Endothelial cell of umbilical vein (primary cell): ENCODE data around the gene CPSF7. TPM values are rescaled to one million over a fixed set of nuclear protein-coding genes. Genes with fewer than 3 reads are reported as not detected.

Experiments
- BruUV-seq: library from RNA; stranded (reverse); fragments of 400-500 nt; replicated peaks from 2 replicates; lab custom pipeline; 2021; lab: Mats Ljungman, UMichigan
- CTCF ChIA-PET: fragments of 300-600, 350-600 bp; sonication (Branson Sonifier 250); formaldehyde crosslinking; loops from one replicate; lab custom pipeline; 2021; ENCODE audit warnings: antibody characterized with exemption, inconsistent platforms; lab: Charles Lee
- POLR2A ChIA-PET: fragments of 300-600, 350-600 bp; sonication (Branson Sonifier 250); formaldehyde crosslinking; loops from one replicate; lab custom pipeline; 2021; ENCODE audit warnings: antibody characterized with exemption, inconsistent platforms; lab: Charles Lee
- DNase-seq: peaks from one replicate; pipeline ENCODE4 v3.0.0-alpha.2; 2011; ENCODE audit warnings: low read depth, low spot score
- FAIRE-seq: peaks from 2 replicates; lab custom pipeline; 2011; peaks lifted over from hg19 to GRCh38; lab: Jason Lieb, UNC
- H2AFZ ChIP-seq: 2 replicates; pipeline ENCODE4 v1.6.0; 2012; ENCODE audit warnings: low read depth, low read length, control low read depth, inconsistent platforms
- H3K27ac ChIP-seq: 2 replicates; pipeline ENCODE4 v1.5.1; 2011; ENCODE audit warnings: low read depth, mild to moderate bottlenecking, control low read depth, low read length, moderate library complexity; ENCODE audit not compliant: insufficient read depth
- H3K27me3 ChIP-seq, 2 experiments: 2 replicates each; pipeline versions ENCODE4 v1.6.0 to v1.6.1; 2011; ENCODE audit warnings: low read length in 2 of 2, mixed read lengths in 1 of 2; ENCODE audit not compliant: control insufficient read depth in 2 of 2, insufficient read depth in 2 of 2
- H3K36me3 ChIP-seq, 2 experiments: 2 replicates in 1 of 2; 3 replicates in 1 of 2; pipeline ENCODE4 v1.5.1; 2011; ENCODE audit warnings: low read length in 2 of 2, mild to moderate bottlenecking in 1 of 2, moderate library complexity in 1 of 2; ENCODE audit not compliant: control insufficient read depth in 2 of 2, insufficient read depth in 2 of 2; ENCODE audit errors: extremely low read depth in 1 of 2
- H3K4me1 ChIP-seq: 3 replicates; pipeline ENCODE4 v1.5.1; 2011; ENCODE audit warnings: mild to moderate bottlenecking, low read length; ENCODE audit not compliant: control insufficient read depth, insufficient read depth; ENCODE audit errors: extremely low read depth
- H3K4me2 ChIP-seq: 2 replicates; pipeline ENCODE4 v1.6.1; 2011; ENCODE audit warnings: low read length, control low read depth, mixed read lengths; ENCODE audit not compliant: insufficient read depth
- H3K4me3 ChIP-seq, 3 experiments: fragments of 200-600 bp in 1 of 3; sonication (generic), shearing (Covaris generic) in 1 of 3; replicated peaks in 1 of 3; 2 replicates each; pipeline ENCODE4 v1.5.1; 2011 to 2016; ENCODE audit warnings: control low read depth in 3 of 3, low read length in 3 of 3, mild to moderate bottlenecking in 2 of 3, inconsistent platforms in 1 of 3, low read depth in 1 of 3, moderate library complexity in 1 of 3; ENCODE audit not compliant: insufficient read depth in 1 of 3
- H3K79me2 ChIP-seq: 2 replicates; pipeline ENCODE4 v1.6.0; 2012; ENCODE audit warnings: low read length, inconsistent platforms; ENCODE audit not compliant: control insufficient read depth, insufficient read depth
- H3K9ac ChIP-seq: replicated peaks from 2 replicates; pipeline ENCODE3; 2011; ENCODE audit warnings: low read length, control low read depth; ENCODE audit not compliant: insufficient read depth; ENCODE audit errors: extremely low read depth
- H3K9me1 ChIP-seq: replicated peaks from 3 replicates; pipeline ENCODE4 v1.6.0; 2011; ENCODE audit warnings: mild to moderate bottlenecking, low read length; ENCODE audit not compliant: control insufficient read depth, insufficient read depth; ENCODE audit errors: extremely low read depth
- H3K9me3 ChIP-seq: replicated peaks from 2 replicates; pipeline ENCODE4 v1.5.1; 2012; ENCODE audit warnings: low read length, inconsistent platforms; ENCODE audit not compliant: control insufficient read depth, insufficient read depth
- H4K20me1 ChIP-seq: replicated peaks from 2 replicates; pipeline ENCODE3; 2011; ENCODE audit warnings: mild to moderate bottlenecking, low read length; ENCODE audit not compliant: control insufficient read depth, insufficient read depth; ENCODE audit errors: extremely low read depth
- EZH2 ChIP-seq: IDR thresholded peaks from 2 replicates; pipeline ENCODE4 v1.6.1; 2012; ENCODE audit warnings: borderline replicate concordance, low read depth, mild to moderate bottlenecking, moderate library complexity, low read length, inconsistent platforms; ENCODE audit not compliant: severe bottlenecking
- FOS ChIP-seq: IDR thresholded peaks from 2 replicates; pipeline ENCODE4 v1.6.1; 2011; ENCODE audit warnings: mild to moderate bottlenecking, low read length, moderate library complexity, borderline replicate concordance; ENCODE audit not compliant: insufficient read depth
- GATA2 ChIP-seq: IDR thresholded peaks from 2 replicates; pipeline ENCODE4 v1.7.0; 2011; ENCODE audit warnings: low read depth, mild to moderate bottlenecking, moderate library complexity, mixed read lengths, low read length; ENCODE audit not compliant: insufficient read length, insufficient read depth
- JUN ChIP-seq: IDR thresholded peaks from 2 replicates; pipeline ENCODE4 v1.6.1; 2011; ENCODE audit warnings: borderline replicate concordance, low read depth; ENCODE audit not compliant: insufficient read length, insufficient read depth
- MAX ChIP-seq: IDR thresholded peaks from 2 replicates; pipeline ENCODE4 v1.6.1; 2011; ENCODE audit not compliant: insufficient read depth, insufficient read length
- MYC ChIP-seq: IDR thresholded peaks from one replicate; pipeline ENCODE4 v1.6.1; 2011; ENCODE audit warnings: mild to moderate bottlenecking, low read depth, low read length
- POLR2A ChIP-seq: IDR thresholded peaks from 2 replicates; pipeline ENCODE4 v1.6.1; 2012; ENCODE audit warnings: low read depth, mild to moderate bottlenecking, control low read depth, low read length
- POLR2AphosphoS5 ChIP-seq: IDR thresholded peaks from 2 replicates; pipeline ENCODE4 v1.6.1; 2012; ENCODE audit warnings: low read depth, mild to moderate bottlenecking, control low read depth, low read length, moderate library complexity; ENCODE audit not compliant: insufficient read depth
- dilution Hi-C: fragments of 300-500 bp; cut with MboI; formaldehyde crosslinking; loops from one replicate; pipeline ENCODE4 v1.15.0; 2019; ENCODE audit warnings: low sequenced_read_pairs; ENCODE audit not compliant: extremely low pct_ligation_motif_present
- intact Hi-C: fragments of 100-400 bp; cut with micrococcal nuclease; formaldehyde crosslinking; loops from one replicate; pipeline ENCODE4 v1.10.0; 2022
- polyA plus RNA-seq, 4 experiments: library from polyadenylated mRNA; depleted of rRNA in 3 of 4; stranded (reverse) in 3 of 4; unstranded in 1 of 4; fragments of >200 nt; gene quantifications; 2 replicates each; pipeline versions ENCODE4 v1.2.1 to v1.2.3, GENCODE V29; 2011 to 2012; ENCODE audit warnings: missing spikeins in 1 of 4
- total RNA-seq: library from RNA; stranded (reverse); gene quantifications from 2 replicates; pipeline ENCODE4 v1.2.3, GENCODE V29; 2021
- TF ChIP-seq, protein P1 (sequence below), 2 donors: IDR thresholded peaks; 1 replicate in 1 of 2; 2 replicates in 1 of 2; pipeline ENCODE4 v1.5.1; 2011; ENCODE audit warnings: low read length in 2 of 2, mild to moderate bottlenecking in 2 of 2, moderate library complexity in 2 of 2, control low read depth in 1 of 2, inconsistent platforms in 1 of 2, low read depth in 1 of 2; ENCODE audit not compliant: insufficient read depth in 1 of 2; ENCODE audit errors: extremely low read depth in 1 of 2

Gene CPSF7
- total and polyA plus RNA-seq, 2 donors (not counting 3 experiments of a cell fraction or from before 2014, with no cell fraction given): 77.0 to 88.4 TPM

DNA sequence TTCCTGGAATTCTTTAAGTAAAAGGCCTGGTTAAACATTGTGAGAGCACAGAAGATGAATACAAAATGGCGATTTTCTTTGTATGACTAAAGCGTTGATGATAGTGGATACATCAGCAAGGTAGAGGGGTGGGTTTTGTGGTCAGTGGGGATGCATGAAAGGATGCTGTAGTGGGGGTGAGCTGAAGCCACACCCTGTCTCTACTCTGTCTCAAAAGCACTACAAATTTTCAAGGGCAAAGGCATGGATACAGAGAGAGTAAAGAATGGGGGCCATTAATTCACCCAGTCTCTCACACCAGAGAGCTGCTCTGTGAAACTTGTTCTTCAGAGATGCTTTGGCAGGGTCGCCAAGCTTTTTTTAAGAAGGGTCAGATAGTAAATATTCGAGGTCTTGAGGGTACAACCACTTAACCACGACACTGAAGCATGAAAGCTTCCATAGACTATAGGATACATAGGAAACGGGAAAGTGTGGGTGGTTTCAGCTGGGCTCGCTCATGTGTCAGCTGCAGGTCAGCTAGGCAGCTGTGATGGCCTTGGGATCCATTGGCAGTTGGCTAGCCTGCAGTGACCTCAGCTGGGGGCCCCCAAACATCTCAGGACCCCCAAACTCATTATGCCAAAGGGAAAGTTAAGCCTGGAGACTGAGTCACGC is 59.3 kb downstream of the CPSF7 start:
- H3K36me3 ChIP-seq: peaks cover 20 to 25% of the 10 kb centered on the region in 2 experiments
- no peak overlapping the region for H3K4me2 ChIP-seq
- ChIA-PET POLR2A (no interaction called here), CTCF (interaction anchor here (0.8 to 3.2 kb wide), 5 partner anchors 8 to 35 kb away, joined by 3 to 12 read pairs (median 5); partner anchors contain the start of gene TMEM138)
- no peak overlapping the region for H3K9ac ChIP-seq
- no peak overlapping the region for H3K27ac ChIP-seq
- no TSS peak for BruUV-seq
- intact Hi-C loops: no loop called here
- dilution Hi-C loops: no loop called here
- no peak for DNase-seq
- no peaks in the 10 kb centered on the region for H4K20me1 ChIP-seq
- H3K9me3 ChIP-seq: no peaks in the 10 kb centered on the region
- no peaks in the 10 kb centered on the region for H3K9me1 ChIP-seq
- no peak for TF ChIP-seq POLR2AphosphoS5
- no peak for TF ChIP-seq POLR2A
- TF ChIP-seq JUN: no peak
- TF ChIP-seq FOS: no peak
- TF ChIP-seq MAX: no peak
- TF ChIP-seq GATA2: no peak
- TF ChIP-seq, protein P1, sequence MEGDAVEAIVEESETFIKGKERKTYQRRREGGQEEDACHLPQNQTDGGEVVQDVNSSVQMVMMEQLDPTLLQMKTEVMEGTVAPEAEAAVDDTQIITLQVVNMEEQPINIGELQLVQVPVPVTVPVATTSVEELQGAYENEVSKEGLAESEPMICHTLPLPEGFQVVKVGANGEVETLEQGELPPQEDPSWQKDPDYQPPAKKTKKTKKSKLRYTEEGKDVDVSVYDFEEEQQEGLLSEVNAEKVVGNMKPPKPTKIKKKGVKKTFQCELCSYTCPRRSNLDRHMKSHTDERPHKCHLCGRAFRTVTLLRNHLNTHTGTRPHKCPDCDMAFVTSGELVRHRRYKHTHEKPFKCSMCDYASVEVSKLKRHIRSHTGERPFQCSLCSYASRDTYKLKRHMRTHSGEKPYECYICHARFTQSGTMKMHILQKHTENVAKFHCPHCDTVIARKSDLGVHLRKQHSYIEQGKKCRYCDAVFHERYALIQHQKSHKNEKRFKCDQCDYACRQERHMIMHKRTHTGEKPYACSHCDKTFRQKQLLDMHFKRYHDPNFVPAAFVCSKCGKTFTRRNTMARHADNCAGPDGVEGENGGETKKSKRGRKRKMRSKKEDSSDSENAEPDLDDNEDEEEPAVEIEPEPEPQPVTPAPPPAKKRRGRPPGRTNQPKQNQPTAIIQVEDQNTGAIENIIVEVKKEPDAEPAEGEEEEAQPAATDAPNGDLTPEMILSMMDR (IDR thresholded peaks at IDR 0.05; ENCODE audit: extremely low read depth in 1 of 2, insufficient read depth in 1 of 2, low read depth in 1 of 2, low read length in 2 of 2): no peak
- TF ChIP-seq EZH2: no peak
- TF ChIP-seq MYC: no peak
- no peaks in the 10 kb centered on the region for H3K27me3 ChIP-seq
- H3K4me3 ChIP-seq: no peak overlapping the region
- no peak overlapping the region for H2AFZ ChIP-seq
- FAIRE-seq: no peak
- no peaks in the 10 kb centered on the region for H3K79me2 ChIP-seq
- peaks cover 4% of the 10 kb centered on the region for H3K4me1 ChIP-seq
